Esophagus squamous epithelium (tissue), 4 donors: ENCODE results near the gene SEMA6B.

ENCODE experiments used
- POLR2A ChIP-seq, 4 donors: fragments of 450-650 bp; IDR thresholded peaks; one replicate each; pipeline ENCODE4 v1.6.1; 2017; ENCODE audit warnings: antibody characterized with exemption in 4 of 4, mild to moderate bottlenecking in 4 of 4, moderate library complexity in 3 of 4
- TF ChIP-seq, protein P1 (sequence below), 6 experiments: fragments of 450-650 bp in 4 of 6; fragments of 200-600 bp in 2 of 6; sonication (generic) in 2 of 6; IDR thresholded peaks; one replicate each; pipeline ENCODE4 v1.5.1; 2016 to 2019; ENCODE audit warnings: antibody characterized with exemption in 6 of 6, mild to moderate bottlenecking in 4 of 6, moderate library complexity in 4 of 6

DNA sequence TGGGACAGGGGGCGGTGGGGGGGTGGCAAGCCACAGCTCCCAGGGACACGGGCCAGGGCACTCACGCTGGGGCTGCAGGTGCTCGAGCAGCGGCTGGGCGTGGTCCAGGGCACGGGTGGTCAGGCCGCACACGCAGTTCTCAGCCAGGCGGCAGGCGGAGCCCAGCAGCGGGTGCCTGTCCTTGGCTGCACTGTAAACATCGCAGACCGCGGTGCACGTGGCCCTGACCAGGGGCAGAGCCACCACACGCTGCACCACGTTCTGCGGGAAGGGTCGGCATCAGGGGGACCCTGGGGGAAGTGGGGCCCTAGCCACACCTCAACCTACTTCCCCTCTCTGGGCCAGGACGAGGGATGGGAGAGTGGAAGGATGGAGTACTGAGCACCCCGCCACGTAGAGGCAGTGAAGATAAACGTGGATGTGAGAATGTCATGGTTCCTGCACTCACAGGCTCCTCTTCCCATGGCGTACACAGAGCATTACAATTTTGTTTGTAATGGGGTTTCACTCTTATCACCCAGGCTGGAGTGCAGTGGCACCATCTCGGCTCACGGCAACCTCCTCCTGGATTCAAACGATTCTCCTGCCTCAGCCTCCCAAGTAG, 27.8 kb downstream of the SEMA6B start:
- TF ChIP-seq, protein P1, sequence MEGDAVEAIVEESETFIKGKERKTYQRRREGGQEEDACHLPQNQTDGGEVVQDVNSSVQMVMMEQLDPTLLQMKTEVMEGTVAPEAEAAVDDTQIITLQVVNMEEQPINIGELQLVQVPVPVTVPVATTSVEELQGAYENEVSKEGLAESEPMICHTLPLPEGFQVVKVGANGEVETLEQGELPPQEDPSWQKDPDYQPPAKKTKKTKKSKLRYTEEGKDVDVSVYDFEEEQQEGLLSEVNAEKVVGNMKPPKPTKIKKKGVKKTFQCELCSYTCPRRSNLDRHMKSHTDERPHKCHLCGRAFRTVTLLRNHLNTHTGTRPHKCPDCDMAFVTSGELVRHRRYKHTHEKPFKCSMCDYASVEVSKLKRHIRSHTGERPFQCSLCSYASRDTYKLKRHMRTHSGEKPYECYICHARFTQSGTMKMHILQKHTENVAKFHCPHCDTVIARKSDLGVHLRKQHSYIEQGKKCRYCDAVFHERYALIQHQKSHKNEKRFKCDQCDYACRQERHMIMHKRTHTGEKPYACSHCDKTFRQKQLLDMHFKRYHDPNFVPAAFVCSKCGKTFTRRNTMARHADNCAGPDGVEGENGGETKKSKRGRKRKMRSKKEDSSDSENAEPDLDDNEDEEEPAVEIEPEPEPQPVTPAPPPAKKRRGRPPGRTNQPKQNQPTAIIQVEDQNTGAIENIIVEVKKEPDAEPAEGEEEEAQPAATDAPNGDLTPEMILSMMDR (IDR thresholded peaks at IDR 0.05) = no peak
- no peak for TF ChIP-seq POLR2A (IDR thresholded peaks at IDR 0.05)
